B cell (primary cell): Measurements from ENCODE around the gene CARHSP1.
"Not testable (repeated sequence)": the region's sequence is repeated elsewhere in the genome, so short reads cannot be mapped to it uniquely, and the experiment has no call there.

Experiments used
- CTCF ChIP-seq: fragments of 200-600 bp; IDR thresholded peaks from one replicate; pipeline ENCODE4 v1.8.0; 2022; ENCODE audit warnings: antibody characterized with exemption, mild to moderate bottlenecking
- EZH2 ChIP-seq: IDR thresholded peaks from 2 replicates; pipeline ENCODE4 v1.6.1; 2012; ENCODE audit warnings: borderline replicate concordance, low read depth, mild to moderate bottlenecking, moderate library complexity, low read length; ENCODE audit not compliant: insufficient read depth, poor library complexity, severe bottlenecking

DNA sequence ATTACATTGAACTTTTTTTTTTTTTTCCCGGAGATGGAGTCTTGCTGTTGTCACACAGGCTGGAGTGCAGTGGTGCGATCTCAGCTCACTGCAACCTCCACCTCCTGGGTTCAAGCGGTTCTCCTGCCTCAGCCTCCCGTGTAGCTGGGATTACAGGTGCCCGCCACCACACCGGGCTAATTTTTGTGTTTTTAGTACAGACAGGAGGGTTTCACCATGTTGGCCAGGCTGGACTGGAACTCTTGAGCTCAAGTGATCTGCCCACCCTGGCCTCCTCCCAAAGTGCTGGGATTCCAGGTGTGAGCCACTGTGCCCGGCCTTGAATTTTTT is 5.0 kb upstream of the CARHSP1 start:
- TF ChIP-seq CTCF, EZH2: not testable (repeated sequence)
